PFSK-1 (cell line): ENCODE data around the gene GPR153.

Experiments
- POLR2AphosphoS5 ChIP-seq: IDR thresholded peaks from 2 replicates; pipeline ENCODE4 v1.6.1; 2012; ENCODE audit warnings: low read depth, mild to moderate bottlenecking, control low read depth, low read length, moderate library complexity
- REST ChIP-seq, 2 experiments: IDR thresholded peaks; 2 replicates each; pipeline versions ENCODE4 v1.6.1 to v1.8.0; 2011 to 2012; ENCODE audit warnings: low read depth in 2 of 2, low read length in 2 of 2, control low read depth in 1 of 2, inconsistent platforms in 1 of 2, mild to moderate bottlenecking in 1 of 2, moderate library complexity in 1 of 2; ENCODE audit not compliant: insufficient read depth in 1 of 2
- SIN3A ChIP-seq: IDR thresholded peaks from 2 replicates; pipeline ENCODE4 v1.6.1; 2012; ENCODE audit warnings: mild to moderate bottlenecking, low read length, moderate library complexity, borderline replicate concordance; ENCODE audit not compliant: insufficient read depth
- TAF1 ChIP-seq: IDR thresholded peaks from 2 replicates; pipeline ENCODE4 v1.6.1; 2012; ENCODE audit warnings: low read length, control low read depth, borderline replicate concordance; ENCODE audit not compliant: insufficient read depth

GRCh38 chr1:6260961-6261614, at the start of gene GPR153:
- TF ChIP-seq REST (IDR thresholded peaks at IDR 0.05; ENCODE audit: insufficient read depth in 1 of 2, low read depth in 2 of 2, low read length in 2 of 2) (no peak), POLR2AphosphoS5 (no peak), SIN3A (no peak), TAF1 (no peak)
